NCI-H2227 (cell line): ENCODE results near the gene SAMD4A.

ENCODE experiments used
- DNase-seq: peaks from one replicate; lab custom pipeline; 2025; ENCODE audit not compliant: unreplicated experiment; lab: John Stamatoyannopoulos, UW

The SAMD4A gene

DNA sequence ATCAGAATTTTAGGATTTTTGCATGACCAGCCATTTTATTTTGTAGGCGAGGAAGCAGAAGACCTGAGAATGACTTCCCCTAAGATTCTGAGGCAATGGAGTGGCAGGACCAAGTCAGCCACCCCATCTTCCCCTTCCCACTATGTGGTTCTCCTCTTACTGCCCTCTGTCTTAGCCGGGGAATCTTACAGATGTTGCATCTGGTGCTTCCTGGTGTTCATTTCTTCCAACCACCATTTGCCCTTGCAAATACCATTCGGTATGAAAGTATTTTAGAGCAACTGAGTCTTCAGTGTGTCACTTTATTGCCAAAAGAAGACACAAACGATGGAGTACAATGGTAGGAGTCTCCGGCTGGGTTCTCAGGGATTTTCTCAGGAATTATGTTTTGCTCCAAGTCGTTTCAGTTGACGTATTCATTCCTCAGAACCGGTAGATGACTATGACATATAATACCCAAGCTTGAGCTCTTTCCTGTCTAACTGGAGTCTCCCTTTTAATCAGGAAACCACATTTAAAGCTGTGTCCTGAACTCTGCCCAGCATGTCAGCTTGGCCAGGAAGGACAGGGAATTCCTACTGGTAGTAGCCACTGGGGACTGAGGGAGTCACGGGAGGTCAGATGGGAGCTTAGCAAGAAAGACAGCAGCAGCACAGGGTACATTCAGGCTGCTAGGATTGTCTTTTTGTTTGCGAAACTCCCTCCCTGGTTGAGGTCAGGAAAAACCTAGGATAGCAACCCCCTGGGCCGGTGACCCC, 87.0 kb downstream of the SAMD4A start:
- no peak for DNase-seq

GRCh38 chr14:54654605-54655004, 87.7 kb downstream of the SAMD4A start:
- no peak for DNase-seq

DNA sequence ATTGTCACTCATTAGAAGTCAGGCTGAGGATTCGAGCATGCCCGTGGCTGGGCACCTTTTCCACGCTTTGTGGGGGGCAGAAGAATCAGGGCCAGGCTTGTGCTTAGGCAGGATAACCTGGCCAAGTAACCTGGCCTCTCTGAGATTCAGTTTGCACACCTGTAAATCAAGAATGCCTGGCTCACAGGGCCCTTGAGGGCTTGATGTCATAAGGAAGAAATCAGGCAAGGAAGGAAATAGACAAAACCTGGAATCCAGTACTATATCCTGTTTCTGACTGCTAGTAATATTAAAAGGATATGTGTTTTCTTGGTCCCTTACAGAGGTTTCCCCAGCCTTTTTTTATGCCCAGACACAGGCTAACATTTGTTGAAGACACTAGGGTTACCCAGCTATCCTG, 91.9 kb downstream of the SAMD4A start:
- DNase-seq: no peak

DNA sequence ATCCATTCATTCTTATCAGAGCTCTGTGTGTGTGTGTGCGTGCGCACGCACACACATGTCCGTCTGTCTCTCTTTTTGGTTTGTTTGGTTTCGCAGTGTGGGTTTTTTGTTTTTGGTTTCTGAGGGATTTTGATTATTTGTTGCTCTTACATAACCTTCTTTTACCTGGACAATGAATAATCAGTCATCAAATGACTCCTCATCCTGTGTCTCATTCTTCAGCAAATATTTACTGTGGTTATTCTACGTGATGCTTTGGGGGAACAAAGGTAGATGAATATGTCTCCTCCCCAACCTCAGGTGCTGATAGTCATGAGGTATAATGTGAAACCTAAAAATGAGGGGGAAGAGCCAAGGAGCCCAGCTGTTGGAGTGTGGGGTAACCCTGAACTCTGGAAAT, 92.4 kb downstream of the SAMD4A start:
- no peak for DNase-seq

- no peak for DNase-seq
Measured at GRCh38 chr14:54660604-54661111, 93.7 kb downstream of the SAMD4A start.

DNA sequence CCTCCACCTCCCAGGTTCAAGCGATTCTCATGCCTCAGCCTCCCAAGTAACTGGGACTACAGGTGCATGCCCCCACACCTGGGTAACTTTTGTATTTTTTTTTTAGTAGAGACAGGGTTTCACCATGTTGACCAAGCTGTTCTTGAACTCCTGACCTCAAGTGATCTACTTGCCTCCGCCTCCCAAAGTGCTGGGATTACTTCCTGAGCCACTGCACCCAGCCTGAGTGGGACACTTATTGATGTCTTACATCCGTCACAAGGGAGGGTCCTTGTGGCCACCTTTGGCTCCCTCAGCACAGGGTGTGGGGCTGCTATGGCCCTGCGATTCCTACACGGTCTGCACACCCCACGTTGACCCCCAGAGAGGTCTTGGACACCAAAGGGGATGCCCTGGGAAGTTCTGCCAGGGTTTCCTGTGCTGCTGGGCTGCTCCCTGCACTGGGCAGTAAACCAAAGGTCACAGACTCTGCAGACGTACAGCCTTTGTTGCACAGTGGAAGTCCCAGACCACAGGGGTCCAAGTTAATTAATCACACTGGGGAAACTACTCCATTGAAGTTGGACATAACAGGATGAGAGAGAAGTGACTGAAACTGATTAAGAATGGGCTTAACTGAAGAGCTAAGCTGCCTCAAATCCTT, 95.7 kb downstream of the SAMD4A start:
- DNase-seq: no peak

DNA sequence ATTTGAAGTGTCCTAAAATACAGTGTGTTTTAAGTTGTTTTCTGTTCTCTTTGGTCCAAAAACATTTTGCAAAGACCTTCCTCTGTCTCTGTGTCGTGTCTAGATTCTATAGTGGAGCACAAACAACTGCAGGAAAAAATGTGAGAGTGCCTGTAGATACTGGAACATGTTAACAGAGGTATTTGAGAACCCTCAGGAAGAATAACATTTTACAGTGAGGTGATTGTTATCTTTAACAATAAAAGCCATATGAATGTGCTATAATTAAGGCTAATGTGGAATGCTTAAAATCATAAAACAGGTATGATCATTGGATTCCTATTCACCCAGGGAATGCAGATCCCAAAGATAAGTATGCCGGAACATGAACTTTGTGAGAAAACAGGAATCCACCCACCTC, 98.0 kb downstream of the SAMD4A start:
- DNase-seq: no peak

- DNase-seq: no peak
Measured at GRCh38 chr14:54665946-54666345, 99.0 kb downstream of the SAMD4A start.

DNA sequence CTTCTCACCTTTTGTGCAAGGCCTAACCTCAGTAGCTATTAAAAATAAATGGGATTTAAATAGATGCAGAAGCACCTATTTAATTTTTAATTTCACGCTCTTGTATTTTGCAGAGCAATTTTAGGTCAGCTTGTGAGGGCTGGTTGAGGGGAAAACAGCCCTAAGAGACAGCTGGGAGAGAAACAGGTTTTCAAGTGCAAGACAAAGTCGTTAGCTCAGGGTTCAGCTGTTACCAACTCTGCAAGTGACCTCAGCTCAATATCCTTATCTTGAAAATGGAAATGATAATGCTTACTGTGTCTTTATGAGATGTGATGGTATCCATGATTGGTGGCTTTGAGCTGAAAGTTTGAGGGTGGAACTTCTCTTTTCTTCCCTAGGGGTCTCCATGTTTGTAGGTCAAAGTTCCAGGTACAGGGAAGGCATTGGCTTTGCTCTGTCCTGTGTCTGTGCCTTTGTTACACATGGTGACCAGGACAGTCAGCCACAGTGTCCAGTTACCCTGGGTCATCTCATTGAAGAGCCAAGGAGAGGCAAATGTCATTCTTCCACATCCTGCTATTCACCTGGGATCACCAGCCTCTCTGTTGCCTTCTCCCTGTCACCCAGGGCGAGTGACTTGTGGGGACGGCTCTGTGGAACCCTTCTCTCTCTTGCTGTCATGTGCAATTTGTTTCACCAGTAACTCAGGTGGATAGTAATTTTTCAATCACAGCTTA, 100.3 kb downstream of the SAMD4A start:
- no peak for DNase-seq

DNA sequence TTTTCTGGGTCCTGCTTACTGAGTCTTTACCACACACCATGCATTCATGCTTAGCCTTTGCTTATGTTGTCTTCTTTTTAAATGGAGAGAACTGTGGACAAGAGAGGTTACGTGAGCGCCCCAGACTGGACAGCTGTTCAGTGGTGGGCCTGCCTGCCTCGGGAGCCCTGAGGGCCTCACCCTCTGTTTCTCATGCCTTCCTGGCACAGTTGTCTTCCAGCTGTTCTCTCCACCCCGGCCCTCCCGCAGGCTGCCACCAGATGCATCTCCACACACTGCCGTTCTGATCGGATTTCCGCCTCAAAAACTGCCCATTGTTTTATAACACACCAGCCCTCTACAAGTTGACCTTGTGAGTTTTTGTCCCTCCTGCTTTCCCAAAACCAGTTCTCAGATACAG, 100.8 kb downstream of the SAMD4A start:
- DNase-seq: no peak

GRCh38 chr14:54669721-54670561, 103.0 kb downstream of the SAMD4A start:
- DNase-seq: no peak

GRCh38 chr14:54671537-54671936, 104.6 kb downstream of the SAMD4A start:
- no peak for DNase-seq

- no peak for DNase-seq
Measured at GRCh38 chr14:54672181-54672580, 105.3 kb downstream of the SAMD4A start.

DNA sequence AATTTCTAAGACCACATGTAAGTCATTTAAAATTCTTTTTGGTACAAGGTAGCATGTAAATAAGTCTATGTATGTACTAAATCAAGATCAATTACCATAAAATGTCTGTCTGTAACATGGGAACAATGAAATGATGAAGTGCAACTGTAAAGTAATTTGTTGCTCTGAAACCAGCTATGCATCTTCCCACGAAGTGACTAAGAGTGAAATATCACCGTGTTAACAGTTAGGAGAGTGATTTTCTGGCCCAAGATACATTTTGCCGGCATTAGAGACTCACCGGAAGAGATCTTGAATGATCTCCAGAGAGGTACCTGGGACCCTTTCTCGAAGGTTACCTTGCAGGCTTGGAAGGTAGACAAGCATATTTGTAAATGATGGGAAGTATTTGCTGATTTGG, 105.8 kb downstream of the SAMD4A start:
- no peak for DNase-seq

DNA sequence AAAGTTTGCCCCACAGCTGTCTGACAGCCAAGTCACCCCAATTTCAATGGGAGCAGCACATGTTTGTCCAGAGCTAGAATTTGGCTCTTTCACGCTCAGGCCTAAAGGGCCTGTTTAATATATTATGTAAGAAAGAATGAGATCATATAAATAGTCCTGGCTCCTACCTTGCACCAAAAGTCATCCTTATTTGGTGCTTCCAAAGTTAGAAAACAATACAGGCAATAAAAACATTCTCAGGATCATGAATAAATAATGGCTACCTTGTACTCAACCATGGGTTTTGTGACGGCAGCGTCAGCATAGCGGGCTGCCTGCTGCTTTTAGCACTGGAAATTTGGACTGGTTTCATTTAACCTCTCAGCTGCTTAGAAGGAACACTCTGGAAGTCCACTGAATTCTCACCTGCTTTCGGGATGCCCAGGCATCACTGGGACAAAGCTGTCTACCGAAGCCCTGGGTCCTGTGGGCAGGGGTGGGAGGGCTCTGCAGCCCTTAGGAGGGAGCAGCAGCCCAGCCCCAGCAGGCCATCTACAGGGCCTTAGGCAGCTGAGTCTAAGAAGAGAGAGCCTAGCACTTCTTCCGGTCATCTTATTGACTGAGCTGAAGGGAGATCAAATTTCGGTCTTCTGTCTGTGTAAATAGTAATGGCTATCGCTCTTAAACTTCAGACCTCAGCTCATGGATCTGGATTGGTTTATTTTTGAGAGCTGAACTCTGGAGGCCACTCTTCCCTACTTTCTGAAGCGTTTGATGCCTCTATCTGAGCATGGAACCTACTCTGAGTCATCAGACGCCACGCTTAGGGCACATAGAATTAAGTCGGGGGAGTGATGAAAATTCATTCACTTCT, 106.5 kb downstream of the SAMD4A start:
- no peak for DNase-seq

DNA sequence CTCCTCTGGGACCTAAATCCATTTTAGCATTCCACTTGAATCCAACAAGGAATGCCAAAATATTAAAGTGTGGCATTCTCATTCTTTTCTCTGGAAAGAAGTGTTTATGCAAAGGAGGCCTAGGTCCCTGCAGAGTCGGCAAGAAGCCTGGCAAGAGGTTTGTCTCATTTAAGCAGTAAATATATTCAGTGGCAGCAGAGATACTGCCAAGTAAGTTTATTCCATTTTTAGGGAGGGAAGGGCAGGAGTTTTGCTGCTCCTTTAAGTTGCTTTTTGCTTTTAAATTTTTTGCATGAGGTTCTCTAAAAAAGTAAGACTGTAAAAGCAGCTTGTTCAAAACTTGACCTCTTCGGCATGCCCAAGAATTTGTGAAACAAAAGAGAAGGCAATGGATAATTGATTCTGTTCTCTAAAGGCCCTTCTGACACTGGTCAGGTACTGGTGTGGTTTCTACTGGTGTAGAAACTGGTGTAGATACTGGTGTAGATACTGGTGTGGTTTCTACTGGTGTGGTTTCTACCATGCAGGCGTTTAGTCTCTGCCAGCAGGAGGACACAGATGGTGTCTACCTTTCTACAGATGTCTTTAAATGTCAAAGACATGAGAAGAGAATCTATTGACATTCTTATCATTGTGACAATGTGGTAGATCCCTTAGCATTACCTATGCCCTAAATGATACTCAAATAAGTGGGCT, 107.3 kb downstream of the SAMD4A start:
- no peak for DNase-seq

DNA sequence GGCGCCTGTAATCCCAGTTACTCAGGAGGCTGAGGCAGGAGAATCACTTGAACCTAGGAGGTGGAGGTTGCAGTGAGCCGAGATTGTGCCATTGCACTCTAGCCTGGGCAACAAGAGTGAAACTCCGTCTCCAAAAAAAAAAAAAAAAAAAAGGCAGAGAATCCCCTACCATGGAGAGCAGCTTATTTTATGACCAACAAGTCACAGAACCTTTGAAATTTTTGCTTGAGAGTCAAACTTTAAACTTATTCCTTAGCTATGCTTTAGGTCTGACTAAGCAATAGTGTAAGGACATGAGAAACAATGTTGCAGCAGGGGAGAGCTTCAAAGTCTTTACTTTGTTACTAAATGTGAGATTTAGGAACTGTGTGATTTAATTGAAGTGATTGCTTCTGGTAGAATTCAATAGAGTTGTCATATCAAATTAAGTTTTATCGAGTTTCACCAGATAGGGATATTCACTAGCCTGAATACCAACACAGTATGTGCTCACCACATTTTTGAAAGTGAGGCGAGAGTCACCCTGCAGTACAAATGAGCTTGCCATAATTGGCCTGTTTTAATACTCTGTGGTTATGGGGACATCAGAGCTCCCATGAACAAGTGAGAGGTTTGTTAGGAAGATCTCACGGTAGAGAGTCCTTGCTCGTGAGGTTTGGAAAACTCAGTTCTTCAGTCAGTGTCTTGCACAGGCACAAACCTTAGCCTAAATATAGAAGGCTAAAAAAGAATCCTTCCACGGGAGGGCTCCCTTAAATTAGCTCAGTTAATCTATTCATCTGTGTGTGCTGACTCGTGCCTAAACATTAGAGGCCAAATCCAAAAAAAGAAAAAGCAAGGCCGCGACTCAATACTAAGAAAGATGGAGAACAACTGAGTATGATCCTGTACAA, 108.6 kb downstream of the SAMD4A start:
- DNase-seq: no peak
